HG03175 (cell line): ENCODE results near the gene NET1.

ENCODE experiments used
- ATAC-seq: cut with Tn5 transposase; IDR thresholded peaks from one replicate; pipeline ENCODE4 v1.9.1; 2021; ENCODE audit warnings: mild to moderate bottlenecking, moderate library complexity; ENCODE audit not compliant: unreplicated experiment

The NET1 gene

DNA sequence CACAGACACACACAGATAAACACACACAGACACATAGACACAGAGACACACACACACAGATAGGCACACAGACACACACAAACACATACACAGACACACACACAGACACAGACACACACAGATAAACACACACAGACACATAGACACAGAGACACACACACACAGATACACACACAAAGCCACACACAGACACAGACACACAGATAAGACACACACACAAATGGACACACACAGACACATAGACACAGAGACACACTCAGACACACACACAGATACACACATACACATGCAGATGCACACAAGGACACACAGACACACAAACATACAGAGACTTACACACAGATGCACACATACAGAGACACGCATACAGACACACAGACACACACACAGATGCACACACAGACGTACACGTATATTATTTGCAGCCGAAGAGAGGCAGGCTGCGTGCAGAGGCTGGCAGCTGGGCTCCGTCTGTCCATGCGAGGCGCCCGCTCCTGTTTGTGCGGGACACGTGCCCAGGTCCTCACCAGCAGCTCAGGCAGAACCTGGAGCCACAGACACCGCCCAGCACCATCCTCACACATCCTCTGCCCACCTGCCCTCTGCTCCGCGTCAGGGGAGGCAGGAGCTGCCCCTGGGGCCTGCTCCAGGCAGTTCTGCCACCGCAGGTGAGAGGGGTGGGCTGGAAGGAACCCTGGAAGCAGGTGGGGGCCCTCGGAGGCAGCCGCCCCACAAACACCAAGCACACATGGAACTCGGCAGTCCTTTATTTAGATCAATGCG is 85.8 kb downstream of the NET1 start:
- ATAC-seq: no peak

DNA sequence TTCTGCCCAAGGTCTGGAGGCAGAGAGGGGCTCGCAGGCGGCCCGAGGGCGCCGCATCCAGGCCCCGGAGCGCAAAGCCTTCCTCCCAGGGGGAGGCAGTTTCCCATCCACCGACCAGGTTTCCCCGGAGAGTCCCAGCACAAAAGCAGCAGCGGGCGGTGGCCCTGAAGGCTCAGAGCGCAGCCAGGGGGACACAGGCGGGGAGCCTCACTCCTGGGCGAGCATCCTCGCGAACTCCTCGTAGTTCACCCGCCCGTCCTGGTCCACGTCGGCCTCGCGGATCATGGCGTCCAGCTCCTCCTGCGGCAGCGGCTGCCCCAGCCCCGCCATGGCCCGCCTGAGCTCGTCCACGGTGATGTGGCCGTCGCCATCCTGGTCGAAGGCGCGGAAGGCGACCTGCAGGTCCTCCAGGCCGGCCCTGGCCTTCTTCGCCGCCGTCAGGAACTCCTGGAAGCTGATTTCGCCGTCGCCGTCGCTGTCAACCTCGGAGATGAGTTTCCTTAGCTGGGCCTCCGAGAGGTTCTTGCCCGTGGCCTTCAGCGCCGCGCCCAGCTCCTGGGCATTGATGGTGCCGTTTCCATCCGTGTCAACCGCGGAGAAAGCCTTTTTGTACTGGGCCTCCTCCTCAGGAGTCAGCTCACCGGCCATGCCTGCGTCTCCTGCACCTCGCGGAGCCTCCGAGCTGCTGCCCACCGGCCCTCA is 86.6 kb downstream of the NET1 start:
- no peak for ATAC-seq

DNA sequence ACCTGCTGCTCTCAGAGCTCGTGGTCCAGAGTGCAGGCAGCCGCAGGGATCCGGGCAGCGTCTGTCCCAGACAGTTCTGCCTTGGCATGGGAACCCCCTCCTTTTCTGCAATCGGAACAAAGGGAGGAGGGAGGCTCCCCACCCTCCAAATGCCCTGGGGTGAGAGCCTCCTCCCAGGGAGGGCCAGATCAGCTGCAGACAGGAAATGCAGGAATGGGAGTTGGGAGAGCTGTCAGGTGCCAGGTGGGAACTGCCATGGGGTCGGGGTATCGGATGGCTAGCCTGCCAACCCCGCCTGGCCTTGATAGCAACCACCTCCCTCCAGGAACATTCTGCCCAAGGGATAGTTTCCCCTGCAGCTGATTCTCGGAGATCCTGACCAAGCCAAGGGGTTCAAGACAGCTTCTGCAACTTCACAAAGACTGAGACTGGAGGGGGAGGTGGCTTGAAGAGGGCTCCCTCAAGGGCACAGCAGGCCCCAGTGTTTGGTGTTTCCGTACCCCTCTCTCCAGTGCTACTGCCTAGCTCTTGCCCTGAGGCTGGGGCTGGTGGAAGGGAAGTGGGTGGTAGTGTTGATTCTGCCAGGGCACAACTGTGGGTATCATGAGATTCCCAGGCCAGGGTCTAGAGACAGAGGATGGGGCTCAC is 87.3 kb downstream of the NET1 start, which contains the start of gene CALML5:
Gene CALML5, minus strand, starts transcription at position 78 of the 648 bp plus-strand sequence. CDS start 132 bp downstream, outside the sequence.
- ATAC-seq: no peak

DNA sequence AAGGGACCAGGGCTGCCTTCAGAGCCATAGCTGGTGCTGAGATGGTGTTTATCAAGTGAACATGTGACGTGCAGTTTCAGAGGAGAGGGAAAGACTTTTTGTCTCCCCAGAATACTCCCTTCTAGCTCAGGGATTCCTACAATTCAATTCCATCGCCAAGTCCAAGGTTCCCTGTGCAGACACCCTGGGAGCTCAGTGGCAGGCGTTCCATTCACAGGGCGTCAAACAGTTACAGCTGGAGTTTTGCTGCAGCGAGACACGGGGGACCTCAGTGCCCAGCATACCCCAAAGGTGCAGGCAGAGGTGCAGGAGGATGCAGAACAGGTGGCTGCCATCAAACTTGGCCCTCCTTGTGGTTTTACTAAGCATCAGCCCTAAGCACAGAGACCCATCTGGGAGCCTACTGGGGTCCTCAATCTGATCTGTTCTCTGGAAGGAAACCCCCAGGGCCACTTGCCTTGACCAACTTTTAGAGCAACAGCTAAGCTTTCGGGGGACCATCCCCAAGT is 87.9 kb downstream of the NET1 start:
- ATAC-seq: no peak

DNA sequence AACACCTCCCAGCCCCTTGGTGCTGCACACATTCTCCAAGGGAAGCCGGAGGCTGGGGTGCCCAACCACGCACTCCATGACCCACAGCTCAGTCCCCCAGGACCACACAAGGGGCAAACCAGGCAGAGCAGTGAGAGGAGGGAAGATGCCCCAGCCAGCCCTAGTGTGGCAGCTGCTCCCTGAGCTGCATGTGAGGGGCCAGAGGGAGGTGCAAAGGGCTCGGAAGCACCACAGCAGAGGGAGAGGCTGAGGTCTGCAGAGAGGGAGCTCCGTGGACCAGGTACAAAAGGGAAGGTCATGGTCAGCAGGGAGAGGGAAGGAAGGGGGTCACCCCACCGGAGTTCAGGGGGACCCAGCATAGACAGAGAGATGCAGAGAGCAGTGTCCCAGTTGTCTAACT is 88.6 kb downstream of the NET1 start:
- no peak for ATAC-seq

DNA sequence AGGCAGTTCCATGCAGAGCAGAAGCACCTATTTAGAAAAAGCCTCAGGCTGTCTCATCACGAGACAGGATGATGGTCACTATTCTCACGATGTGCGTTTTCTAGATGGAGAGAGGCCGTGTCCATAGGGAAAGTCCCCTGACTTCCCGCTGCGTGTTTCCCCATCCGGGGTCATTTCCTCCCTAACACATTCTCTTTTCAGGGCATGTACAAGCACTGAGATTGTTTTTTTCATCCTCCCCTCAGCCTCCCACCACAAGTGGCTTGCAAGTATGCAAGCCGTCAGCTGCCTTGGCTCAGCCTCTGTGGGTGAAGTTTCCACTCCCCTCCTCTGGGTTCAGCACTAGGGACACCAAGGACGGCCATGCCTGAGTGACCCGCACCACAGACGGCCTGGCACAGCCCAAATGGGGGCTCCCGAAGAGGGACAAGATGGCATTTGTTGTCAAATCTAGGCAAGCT is 89.7 kb downstream of the NET1 start:
- no peak for ATAC-seq

DNA sequence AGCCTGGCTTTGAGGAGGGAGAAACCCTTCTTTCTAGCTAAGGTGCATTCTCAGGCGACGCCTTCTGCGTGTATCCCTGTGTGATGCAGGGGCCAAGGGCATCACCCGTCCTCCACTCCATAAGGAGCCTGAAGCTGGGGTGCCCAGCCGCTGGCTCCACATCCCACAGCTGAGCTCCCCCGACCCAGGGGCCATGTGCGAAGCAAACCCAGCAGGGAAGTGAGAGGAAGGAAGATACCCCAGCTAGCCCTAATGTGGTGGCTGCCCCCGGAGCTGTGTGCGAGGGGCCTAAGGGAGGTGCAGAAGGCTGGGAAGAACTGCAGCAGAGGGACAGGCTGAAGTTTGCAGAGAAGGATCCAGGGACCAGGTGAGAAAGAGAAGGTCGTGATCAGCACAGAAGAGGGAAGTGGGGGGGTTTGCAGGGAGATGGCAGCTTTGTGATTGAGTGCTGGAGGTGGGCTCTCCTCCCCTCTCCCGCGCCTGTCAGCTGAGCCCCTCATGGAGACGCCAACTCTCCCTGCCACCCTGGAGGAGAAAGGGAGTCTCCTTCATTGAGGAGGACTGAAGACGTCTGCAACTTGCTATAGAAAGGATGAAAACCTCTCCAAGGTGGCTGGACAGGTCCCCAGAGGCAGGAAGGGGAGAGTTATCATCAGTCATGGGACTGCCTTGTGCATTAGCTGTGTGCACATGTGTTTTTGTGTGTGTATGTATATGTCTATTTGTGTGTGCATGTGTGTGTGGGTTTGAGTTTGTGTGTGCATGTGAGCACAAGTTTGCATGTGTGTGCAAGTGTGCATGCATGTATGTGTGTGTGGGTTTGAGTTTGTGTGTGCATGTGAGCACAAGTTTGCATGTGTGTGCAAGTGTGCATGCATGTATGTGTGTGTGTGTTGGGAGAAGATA is 90.5 kb downstream of the NET1 start:
- no peak for ATAC-seq

DNA sequence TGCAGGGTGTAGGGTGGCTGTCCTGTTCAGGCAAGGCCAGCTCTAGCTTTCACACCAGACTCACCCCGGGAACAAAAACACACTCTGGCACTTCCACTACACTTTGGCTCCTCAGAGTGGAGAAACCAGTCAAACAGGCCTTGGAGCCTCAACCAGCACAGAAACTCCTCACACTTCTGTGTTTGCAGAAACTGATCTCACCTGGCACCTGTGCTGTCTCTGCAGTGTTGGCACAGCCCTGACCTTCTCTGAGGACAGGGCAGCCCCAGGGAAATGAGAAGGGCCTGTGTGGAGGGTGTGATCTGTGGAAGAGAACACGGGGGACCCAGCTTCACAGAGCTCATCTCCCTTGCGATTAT is 91.1 kb downstream of the NET1 start:
- ATAC-seq: no peak

DNA sequence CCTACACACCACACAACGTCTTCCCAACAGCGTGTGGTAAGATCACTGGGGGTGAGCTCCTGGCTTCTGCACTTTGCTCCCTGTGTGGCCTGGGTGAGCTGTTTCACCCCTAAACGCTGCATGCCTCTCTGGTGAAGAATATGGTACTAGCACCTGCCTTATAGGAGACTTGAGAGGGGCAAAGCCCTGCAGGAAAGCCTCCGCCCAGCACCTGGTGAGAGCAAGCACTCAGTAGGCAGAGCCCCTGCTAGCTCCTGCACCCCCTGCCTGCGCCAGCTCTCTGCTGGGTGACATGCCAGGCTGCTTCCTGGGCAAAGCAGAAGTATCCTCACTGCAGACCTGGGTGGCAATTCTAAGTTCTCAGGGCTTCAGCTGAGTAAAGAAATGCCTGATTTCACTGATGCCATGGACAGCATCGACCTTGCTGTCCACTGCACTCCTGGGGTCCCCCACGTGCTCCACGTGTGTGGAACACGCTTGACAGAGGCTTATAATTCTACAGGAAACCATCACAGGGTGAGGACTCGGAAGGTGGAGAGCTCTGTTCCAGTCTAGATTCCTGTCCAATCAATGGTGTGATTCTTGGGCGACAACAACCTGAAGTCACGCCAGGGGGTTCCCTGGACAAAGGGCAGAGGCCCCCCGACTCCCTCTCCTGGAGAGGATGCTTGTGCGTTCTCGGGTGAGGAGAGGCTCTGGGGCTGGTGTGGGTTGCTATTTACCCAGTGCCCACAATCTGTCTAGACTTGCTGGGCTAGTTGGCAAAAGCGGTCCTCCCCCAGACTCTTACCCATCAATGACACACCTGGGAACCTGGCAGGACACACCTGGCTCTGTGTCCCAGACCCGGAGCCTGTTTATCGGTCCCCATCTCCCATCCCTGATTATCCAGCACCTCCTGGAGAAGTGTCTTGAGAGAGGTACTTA is 92.1 kb downstream of the NET1 start:
- no peak for ATAC-seq

DNA sequence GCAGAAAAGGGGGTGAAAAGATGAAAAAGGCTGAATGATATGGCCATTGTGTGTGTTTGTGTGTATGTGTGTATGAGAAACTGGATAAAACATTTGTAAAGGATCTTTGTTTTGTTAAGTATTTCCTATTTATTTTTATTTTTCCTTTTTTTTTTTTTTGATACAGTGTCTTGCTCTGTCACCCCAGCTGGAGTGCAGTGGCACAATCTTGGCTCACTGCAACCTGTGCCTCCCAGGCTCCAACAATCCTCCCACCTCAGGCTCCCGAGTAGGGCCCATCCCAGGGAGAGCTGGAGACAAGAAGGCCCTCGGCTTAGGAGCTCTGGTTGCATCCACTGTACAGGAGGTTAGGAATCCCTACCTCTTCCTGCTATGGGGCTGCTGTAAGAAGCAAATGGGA is 93.9 kb downstream of the NET1 start:
- ATAC-seq: no peak

DNA sequence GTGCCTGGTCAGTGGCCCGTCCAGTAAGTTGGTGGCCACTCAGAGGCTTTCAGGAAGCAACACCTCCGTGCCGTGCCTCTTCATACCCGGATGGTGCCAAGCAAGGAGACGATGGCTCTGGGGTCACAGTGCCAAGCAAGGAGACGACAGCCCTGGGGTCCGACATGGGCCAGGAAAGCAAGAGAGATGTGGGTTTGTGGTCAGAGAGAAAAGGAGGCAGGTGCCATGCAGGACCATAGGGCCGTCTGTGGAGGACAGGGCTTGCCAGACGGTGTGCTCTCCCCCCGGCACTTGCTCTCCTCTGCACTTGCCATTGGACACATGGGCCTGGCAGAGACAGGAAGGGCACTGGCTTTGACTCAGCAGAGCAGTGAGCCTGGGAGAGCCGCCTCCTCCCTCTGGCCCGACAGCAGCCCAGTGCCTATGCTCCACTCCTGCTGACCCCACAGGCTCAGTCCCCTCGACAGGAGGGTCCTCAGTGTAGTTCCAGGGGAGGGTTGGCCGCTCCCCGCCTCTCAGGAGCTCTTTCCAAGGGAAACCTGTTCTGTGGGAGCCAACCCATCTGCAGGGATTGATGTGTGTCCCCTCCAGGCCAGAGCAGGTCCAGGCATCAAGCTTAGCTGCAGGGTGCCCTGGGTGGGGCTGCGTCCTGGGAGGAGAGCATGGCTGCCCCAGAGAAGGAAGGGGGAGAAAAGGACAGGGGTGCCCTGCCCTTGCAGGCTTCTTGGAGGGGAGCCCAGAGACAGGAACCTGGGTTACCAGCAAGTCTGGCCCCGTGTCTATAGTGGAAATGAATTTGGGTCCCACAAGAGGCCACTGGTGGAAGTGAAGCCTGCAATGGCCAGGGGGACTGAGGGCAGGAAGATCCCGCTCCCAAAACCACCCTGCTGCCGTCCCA is 94.6 kb downstream of the NET1 start:
- ATAC-seq: no peak

DNA sequence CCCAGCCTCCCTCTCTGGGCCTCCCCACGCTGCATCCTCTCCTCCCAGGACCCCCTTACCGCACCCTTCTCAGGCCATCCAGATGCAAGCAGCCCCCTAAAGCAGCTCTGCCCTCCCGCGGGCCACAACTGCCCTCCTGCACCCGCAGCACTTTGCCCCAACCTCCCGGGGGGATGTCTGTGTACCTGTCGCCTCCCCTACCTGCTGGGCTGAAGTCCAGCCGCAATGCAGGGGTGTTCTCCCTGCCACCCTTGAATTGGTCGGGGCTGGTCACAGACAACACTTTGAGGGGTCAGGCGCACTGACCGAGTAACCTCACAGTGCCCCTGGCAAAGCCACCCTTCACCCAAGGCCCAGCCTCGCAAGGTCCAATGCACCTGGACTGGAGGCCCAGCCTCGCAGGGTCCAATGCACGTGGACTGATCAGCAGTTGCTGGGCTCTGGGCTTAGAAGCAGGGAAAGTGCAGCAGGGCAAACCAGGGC is 95.3 kb downstream of the NET1 start:
- ATAC-seq: no peak

DNA sequence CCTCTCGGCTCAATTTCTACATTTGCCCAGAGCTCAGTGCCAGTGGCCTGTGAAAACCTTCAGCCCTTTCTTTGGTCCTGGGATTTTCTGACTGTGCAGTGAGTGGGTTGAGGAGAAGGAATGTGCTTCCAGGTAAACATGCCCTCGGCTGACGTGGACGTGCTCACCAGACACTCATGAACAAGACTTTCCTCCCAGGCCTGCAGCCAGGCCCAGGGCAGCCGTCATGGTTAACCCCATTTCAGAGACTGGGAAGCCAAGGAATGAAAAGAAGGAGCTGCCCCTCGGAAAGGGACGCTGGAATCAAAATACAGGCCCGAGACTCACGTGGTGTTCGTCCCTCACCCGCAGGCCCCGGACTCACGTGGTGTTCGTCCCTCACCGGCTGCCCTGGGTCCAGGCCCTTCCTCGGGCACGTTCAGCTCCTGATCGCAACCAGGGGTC is 95.8 kb downstream of the NET1 start:
- no peak for ATAC-seq
